Left kidney (tissue), 8 donors: Measurements from ENCODE around the gene PINK1. TPM values are rescaled to one million over a fixed set of nuclear protein-coding genes. Genes with fewer than 3 reads are reported as not detected.
A peak's percentile ranks its signal among the peaks of the same experiment; 100 is the strongest.

ENCODE experiments used
- DNase-seq: peaks from one replicate; pipeline ENCODE4 v3.0.0-alpha.2; 2013
- long read RNA-seq, 8 donors: transcript quantifications; one replicate each; lab custom pipeline, GENCODE V29; 2026
- polyA plus RNA-seq: library from polyadenylated mRNA; unstranded; fragments of 120-200 nt; gene quantifications from one replicate; pipeline ENCODE4 v1.2.1, GENCODE V29; 2013; ENCODE audit not compliant: insufficient read length

The PINK1 gene
- polyA plus RNA-seq = 64.8 TPM
- long read RNA-seq, donor 1, transcript PINK1-201 (8 exons, 2,660 nt) = major isoform, 17 of 241 reads
- long read RNA-seq, donor 1, partial matches to known transcripts = 210 of 241 reads
- long read RNA-seq, donor 1, other reads (novel, unspliced or antisense) = 13 of 241 reads
- long read RNA-seq, donor 2, transcript PINK1-201 (8 exons, 2,660 nt) = major isoform, 22 of 394 reads
- long read RNA-seq, donor 2, partial matches to known transcripts = 342 of 394 reads
- long read RNA-seq, donor 2, other reads (novel, unspliced or antisense) = 30 of 394 reads
- long read RNA-seq, donor 3, transcript PINK1-201 (8 exons, 2,660 nt) = major isoform, 21 of 29 reads
- long read RNA-seq, donor 3, partial matches to known transcripts = 5 of 29 reads
- long read RNA-seq, donor 3, other reads (novel, unspliced or antisense) = 0 of 29 reads
- long read RNA-seq, donor 4 = 0 reads
- long read RNA-seq, donor 5, transcript PINK1-201 (8 exons, 2,660 nt) = major isoform, 39 of 417 reads
- long read RNA-seq, donor 5, partial matches to known transcripts = 142 of 417 reads
- long read RNA-seq, donor 5, other reads (novel, unspliced or antisense) = 235 of 417 reads
- long read RNA-seq, donor 6, transcript PINK1-201 (8 exons, 2,660 nt) = major isoform, 18 of 254 reads
- long read RNA-seq, donor 6, partial matches to known transcripts = 235 of 254 reads
- long read RNA-seq, donor 6, other reads (novel, unspliced or antisense) = 0 of 254 reads
- long read RNA-seq, donor 7, transcript PINK1-201 (8 exons, 2,660 nt) = major isoform, 34 of 331 reads
- long read RNA-seq, donor 7, partial matches to known transcripts = 297 of 331 reads
- long read RNA-seq, donor 7, other reads (novel, unspliced or antisense) = 0 of 331 reads
- long read RNA-seq, donor 8, partial matches to known transcripts = 0 of 5 reads
- long read RNA-seq, donor 8, other reads (novel, unspliced or antisense) = 0 of 5 reads

DNA sequence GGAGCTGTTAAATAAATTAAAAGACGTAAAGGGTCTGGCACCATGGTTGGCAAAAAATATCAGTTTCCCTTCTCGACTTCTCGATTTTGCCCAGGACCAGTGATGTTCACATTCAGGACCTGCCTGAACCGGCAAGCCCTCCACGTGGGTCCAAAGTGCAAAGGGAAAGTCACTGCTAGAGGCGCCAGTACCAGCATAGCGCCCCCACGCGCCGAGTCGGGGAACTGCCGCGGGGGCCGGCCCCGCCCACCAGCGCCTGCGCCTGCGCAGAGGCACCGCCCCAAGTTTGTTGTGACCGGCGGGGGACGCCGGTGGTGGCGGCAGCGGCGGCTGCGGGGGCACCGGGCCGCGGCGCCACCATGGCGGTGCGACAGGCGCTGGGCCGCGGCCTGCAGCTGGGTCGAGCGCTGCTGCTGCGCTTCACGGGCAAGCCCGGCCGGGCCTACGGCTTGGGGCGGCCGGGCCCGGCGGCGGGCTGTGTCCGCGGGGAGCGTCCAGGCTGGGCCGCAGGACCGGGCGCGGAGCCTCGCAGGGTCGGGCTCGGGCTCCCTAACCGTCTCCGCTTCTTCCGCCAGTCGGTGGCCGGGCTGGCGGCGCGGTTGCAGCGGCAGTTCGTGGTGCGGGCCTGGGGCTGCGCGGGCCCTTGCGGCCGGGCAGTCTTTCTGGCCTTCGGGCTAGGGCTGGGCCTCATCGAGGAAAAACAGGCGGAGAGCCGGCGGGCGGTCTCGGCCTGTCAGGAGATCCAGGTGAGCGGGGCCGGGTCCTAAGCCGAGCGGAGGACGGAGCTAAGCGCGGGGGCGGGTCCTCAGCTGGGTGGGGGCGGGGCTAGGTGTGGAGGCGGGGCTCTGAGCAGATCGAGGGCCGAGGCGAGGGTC is at the start of gene PINK1:
Gene PINK1, plus strand, starts transcription at position 269 of the 875 bp plus-strand sequence. Its CDS starts 91 bp downstream, at position 360.
- DNase-seq = peak; percentile 81

DNA sequence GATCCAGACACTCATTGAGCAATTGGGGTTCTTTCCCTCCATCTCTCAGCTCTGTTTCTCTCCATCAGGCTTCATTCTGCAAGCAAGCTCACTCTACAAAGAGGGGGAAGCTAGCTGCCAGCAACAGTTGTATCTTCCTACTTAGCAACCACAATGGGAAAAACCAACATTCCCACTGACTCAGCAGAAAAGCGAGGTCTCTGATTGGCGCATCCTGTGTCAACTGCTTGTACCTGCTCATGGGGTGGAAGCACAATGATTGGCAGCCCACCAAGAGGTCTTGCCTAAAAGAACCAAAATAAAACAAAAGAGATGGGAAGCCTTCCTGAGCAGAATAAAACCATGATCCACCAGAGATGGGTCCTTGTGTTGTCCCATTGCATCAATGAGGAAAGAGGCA is 48.4 kb upstream of the PINK1 start:
- no peak for DNase-seq

DNA sequence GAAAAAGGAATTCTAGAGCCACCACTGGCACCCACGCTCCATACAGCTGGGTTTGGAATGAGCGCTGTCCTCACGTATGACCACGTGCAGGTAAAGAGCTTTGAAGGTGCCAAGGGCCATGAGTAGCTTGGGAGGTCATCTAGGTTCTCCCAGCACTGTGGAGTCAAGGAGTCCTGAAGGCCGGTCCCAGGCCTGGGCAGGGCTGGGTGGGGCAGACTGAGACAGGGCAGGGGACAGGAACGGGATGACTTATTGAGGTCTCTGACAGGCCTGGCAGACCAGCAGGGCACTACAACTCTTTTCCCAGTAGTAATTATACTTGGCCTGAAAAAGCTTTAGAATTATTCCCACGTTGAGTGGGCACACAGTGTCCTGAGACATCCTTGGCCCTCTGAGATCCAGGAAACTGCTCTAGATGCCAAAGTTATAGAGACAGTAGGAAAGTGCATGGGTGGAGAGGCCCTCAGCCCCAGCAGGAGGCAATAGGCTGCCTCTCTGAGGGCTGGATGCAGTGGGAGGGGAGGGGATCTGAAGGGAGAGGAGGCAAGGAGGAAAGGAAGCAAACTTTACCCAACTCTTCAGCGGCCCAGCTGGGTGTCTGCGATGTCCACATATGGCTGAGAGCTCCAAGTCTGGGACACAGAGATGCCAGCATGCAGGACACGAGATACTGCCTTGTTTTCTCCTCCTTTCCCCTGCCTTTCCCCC is 46.2 kb upstream of the PINK1 start:
- no peak for DNase-seq

DNA sequence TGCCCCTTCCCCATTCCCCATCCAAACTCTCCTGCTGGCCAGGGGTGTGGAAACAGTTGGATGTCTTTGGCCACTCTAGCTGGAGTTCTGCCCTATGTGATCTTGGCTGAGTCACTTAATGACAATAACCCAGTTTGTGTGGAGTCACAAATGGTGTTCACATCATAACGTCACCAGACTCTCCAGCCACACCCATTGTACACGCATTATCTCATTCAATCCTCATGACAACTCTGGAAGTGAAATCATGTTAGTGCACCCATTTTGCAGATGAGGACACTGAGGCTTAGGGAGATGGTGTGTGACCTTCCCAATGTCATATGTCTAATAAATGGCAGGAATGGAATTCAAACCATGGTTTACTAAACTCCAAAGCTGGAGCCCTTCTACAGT is 45.6 kb upstream of the PINK1 start:
- no peak for DNase-seq

DNA sequence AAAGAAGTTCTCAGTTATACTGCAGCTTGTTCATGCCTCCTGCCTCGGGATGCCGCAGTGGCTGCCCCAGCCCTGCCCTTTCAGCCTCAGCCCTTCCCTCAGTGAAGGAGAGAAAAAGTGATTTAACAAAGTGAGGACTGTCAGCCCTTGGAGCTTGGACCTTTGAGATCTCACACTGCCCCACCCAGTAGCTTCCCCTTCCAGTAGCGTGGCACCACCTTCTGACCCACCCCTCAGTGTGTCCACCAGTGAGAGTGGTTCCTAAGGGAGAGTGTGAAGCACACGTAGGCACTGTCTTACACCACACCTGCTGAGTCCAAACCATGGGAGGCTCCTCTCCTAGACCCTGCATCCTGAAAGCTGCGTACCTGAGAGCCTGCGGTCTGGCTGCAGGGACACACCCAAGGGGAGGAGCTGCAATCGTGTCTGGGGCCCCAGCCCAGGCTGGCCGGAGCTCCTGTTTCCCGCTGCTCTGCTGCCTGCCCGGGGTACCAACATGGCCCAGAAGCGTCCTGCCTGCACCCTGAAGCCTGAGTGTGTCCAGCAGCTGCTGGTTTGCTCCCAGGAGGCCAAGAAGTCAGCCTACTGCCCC is 44.5 kb upstream of the PINK1 start, which contains the start of gene CDA:
Gene CDA, plus strand, starts transcription at position 464 of the 592 bp plus-strand sequence. Its CDS starts 33 bp downstream, at position 497.
- DNase-seq = no peak

DNA sequence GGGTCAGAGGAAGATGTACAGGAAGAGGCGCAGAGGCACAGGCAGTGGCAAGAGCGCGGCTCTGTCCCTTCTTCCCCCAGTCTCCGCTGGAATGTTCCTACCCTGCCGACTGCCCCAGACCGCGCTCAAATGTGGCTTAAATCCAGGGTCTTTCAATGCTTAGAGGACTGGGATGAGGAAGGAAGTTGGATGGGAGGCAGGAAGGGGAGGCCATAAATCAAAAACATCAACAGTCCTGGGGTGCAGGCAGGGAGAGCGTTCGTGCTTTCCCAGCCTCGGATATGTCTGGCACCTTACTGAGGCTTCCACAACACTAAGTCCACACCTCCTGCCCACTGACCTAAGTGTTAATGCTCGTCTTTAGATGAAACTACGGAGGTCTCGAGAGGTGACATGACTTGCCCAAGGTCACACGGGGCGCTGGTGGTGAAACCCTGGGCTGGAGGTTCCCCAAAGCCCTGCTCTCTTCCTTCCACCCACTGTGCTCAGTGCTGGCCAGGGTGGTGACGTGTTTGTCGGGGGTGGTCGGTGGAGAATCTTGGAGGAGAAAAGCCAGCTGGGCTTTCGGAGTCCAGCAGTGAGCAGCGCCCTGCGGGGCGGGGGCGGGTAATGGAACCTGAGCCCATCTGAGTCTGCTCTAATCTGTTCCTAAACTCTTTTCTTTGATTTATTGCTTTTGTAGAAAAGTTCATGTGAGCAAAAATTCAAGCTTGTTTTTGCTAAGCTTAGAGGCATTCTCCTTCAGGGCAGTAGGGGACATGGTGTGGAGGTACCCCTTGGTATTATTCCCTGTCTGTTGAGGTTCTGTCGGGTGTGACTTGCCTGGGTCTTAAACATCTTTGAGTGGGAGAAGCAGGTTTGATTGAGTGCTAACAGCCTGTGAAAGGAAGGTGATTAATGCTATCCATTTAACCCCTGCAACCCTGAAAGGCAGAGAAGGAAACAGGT is 43.7 kb upstream of the PINK1 start:
- peak; percentile 88 for DNase-seq

DNA sequence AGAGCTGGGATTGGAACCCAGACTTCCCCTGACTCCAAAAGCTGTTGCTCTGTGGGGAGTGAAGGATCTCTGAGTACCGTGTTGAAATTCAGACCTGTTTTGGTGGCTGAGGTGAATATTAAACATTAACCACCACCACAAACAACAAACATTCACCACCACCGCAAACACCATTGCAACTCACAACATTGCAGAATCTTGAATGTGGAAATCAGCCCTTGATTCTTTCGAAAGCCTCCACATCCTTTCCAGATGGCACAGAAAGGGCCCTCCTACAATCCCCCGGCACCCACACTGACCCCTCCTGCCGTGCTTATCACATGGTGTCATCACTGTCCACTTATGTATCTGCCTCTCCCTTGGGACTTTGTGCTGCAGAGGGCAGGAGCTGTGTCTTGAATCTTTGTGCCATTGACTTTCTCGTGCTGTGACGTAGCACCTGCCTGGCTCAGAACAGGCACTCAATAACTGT is 42.9 kb upstream of the PINK1 start:
- no peak for DNase-seq

DNA sequence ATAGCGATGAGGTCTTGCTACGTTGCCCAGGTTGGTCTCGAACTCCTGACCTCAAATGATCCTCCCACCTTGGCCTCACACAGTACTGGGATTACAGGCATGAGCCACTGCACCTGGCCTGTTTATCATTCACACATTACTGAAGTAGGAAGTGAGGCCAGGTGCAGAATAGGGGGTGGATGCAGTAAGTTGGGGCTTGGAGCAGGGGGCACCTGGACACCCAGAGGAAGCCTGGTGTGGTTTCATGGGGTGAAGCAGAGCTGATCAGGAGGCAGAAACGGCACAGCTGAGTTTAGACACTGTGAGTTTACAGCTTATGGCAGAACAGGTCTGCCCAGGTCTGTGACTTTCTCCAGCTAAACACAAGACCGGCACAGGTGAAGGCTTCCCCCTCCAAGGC is 39.5 kb upstream of the PINK1 start:
- DNase-seq = no peak

DNA sequence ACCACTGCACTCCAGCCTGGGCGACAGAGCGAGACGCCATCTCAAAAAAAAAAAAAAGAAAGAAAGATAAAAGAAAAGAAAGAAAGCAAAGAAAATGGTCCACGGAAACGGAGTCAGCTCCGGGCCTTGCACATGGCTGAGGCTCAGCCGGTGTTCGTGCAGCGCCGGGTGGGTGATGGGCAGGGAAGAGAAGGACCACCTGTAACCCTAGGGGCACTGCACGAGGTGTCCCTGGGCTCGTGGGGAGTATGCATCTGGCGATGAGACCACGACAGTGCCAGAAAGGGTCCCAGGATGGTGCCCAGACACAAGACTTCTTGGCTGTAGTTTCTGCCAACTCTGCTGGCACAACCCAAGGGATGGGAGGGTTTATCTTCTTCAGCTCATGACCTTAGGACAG is 38.5 kb upstream of the PINK1 start:
- no peak for DNase-seq

DNA sequence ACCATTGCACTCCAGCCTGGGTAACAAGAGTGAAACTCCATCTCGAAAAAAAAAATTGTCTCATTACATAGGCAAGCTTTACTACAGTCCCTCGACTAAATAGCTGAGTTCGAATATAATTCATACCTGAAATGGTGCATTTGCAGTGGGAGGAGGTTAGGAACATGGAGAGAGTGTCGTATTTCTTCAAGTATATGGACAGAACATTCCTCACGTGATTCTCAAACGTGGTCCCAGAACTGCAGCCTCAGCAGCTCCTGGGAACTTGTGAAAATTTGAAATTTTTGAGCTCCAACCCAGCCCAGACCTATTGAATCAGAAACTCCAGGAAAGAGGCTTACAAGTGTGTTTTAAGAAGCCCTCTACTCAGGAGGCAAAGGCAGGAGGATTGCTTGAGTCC is 37.2 kb upstream of the PINK1 start:
- DNase-seq = no peak

DNA sequence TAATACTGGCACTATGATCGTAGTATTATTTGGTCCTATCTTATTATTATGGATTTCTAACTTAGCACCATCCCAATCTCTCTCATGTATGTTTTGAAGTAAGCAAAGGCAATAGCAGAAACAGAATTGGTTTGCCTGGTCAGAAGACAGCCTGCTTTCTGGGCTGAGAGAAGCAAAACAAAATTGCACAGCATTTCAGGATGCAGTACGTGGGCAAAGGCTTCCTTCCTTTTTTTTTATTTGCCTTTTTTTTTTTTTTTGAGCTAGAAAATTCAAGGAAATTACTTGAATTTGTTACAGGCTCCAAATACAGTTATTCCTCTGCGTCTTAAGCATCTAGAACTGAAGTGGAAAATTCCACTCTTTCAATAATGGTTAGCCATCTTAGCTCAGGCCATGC is 35.6 kb upstream of the PINK1 start:
- no peak for DNase-seq

DNA sequence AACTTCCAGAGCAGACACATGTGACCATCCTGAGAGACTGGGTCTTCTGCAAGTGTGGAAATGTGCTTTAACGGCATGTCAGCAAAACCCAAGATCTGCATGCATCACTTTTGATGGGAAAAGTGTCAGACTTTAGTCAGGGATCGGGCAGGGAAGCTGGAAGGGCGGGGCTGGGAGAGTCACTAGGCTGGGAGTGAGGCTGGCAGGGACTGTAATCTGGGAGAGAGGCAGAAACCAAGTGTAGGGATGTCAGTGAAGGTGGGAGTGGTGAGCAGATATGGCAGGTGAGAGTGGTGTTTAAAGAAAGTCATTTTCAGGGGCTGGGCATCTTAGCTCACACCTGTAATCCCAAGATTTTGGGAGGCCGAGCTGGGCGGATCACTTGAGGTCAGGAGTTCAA is 33.1 kb upstream of the PINK1 start:
- DNase-seq = no peak

DNA sequence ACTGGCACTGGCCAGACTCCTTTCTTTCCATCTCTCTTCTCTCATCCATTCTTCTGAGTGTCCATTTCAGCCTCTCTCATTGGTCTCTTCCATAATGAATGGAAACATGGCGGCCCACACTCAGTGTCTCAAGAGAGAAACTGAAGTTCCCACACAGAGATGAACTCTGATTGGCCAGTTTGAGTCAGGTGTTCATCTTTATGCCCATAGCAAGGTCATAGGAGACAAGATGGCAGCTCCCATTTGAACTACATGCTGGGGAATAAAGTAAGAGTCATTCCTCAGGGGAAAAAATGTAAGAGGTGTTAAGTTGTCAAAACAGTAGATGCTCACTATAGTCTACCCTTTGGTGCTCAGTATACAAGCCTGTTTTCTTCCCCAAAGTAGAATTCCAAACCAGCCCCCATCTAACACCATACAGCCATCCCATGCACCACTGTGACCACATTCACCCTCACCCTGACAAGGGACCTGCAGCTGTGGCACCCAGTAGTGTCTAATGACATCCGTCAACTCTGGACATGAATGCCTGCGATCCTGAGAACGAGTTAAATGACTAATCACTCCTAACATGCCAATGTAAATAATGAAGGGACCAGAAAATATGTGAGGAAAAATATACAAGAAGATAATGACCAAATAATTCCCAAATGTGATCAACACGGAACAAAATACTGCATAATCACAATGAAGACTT is 32.0 kb upstream of the PINK1 start:
- DNase-seq = no peak

DNA sequence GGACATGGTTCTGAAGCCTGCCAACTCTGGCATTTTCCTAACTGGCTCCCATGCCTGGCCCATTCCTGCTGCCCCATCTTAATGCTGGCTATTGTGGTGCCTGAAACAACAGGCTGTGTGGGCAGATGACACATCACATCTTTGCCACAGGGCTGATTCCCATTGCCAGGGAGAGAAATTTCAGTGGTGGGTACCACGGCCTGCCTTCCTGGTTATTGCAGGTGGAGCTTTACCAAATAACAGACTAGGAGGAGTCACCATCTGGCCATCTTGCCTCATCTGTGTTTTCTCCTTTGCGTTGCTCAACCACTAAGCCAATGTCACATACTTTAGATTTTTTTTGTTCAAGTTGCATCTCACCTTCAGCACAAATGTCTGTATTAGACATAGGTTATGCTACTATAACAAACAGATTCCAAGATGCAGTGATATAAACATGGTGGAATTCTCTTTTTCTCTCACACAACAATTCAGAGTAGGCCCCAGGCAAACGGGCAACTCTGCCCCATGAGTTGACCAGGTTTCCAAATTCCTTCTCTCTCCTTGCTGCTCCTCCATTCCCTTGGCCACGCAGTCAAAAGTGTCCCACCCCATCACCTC is 30.3 kb upstream of the PINK1 start:
- no peak for DNase-seq

DNA sequence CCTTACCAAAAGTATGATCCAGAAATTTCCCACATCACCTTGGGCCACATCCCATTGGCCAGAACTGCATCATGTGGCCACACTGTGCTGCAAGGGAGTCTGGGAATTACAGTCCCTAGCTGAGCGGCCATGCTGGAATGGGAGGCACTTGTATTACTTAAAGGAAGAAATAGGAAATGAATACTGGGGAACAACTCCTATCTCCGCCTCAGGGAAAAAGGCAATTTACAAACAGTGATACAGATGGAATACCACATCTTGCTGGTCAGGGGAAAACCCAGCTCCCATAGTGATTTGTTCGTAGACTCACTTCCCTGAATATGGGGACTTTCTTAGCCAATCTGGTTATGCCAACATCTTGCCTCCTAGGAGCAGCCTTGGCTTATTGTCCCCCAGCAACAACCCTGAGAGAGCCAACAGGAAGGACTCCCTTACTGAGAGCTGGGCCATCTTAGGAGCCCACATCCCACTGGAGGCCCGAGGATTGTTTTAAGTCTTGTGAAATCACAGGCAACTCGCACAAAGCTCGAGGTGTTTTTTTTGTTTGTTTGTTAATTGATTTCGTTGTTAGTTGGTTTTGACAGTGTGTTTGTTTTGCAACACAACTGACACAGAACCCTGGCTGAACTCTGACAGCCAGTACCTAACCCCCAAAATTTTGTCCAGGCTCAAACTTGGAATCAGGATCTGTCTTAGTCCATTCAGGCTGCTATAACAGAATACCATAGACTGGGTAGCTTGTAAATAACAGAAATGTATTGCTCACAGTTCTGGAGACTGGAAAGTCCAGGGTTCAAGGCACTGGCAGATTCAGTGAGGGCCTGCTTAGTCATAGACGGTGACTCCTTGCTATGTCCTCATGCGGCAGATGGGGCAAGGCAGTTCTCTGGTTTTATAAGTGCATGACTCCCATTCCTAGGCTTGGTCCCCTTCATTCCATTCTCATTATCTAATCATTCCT is 29.5 kb upstream of the PINK1 start:
- no peak for DNase-seq

DNA sequence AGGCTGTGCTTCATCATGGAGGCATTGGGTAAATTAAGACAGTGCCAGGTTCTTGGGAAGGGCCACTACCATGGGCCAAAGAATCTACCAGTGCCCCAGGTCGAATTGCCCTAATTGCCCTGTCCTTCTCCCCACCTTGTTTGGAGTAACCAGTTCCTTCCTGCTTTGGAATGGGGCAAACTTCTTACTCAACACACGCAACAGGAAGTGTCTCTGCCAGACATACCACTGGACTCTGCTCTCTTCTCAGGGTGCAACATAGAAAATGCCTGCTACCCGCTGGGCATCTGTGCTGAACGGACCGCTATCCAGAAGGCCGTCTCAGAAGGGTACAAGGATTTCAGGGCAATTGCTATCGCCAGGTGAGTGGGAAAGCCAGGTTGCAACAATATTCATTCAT is 28.6 kb upstream of the PINK1 start:
- no peak for DNase-seq
